ENCODE data around the gene ARMH3.

GRCh38 chr10:102085336-102085735 lies 29.4 kb upstream of the ARMH3 start:
- TF ChIP-seq, protein P1, sequence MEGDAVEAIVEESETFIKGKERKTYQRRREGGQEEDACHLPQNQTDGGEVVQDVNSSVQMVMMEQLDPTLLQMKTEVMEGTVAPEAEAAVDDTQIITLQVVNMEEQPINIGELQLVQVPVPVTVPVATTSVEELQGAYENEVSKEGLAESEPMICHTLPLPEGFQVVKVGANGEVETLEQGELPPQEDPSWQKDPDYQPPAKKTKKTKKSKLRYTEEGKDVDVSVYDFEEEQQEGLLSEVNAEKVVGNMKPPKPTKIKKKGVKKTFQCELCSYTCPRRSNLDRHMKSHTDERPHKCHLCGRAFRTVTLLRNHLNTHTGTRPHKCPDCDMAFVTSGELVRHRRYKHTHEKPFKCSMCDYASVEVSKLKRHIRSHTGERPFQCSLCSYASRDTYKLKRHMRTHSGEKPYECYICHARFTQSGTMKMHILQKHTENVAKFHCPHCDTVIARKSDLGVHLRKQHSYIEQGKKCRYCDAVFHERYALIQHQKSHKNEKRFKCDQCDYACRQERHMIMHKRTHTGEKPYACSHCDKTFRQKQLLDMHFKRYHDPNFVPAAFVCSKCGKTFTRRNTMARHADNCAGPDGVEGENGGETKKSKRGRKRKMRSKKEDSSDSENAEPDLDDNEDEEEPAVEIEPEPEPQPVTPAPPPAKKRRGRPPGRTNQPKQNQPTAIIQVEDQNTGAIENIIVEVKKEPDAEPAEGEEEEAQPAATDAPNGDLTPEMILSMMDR (IDR thresholded peaks at IDR 0.05) = no peak
- no peak for TF ChIP-seq POLR2AphosphoS5 (IDR thresholded peaks at IDR 0.05; ENCODE audit: low read depth, low read length)
- no peak for TF ChIP-seq TCF7L2 (IDR thresholded peaks at IDR 0.05; ENCODE audit: low read depth, low read length)
- TF ChIP-seq, protein P2, sequence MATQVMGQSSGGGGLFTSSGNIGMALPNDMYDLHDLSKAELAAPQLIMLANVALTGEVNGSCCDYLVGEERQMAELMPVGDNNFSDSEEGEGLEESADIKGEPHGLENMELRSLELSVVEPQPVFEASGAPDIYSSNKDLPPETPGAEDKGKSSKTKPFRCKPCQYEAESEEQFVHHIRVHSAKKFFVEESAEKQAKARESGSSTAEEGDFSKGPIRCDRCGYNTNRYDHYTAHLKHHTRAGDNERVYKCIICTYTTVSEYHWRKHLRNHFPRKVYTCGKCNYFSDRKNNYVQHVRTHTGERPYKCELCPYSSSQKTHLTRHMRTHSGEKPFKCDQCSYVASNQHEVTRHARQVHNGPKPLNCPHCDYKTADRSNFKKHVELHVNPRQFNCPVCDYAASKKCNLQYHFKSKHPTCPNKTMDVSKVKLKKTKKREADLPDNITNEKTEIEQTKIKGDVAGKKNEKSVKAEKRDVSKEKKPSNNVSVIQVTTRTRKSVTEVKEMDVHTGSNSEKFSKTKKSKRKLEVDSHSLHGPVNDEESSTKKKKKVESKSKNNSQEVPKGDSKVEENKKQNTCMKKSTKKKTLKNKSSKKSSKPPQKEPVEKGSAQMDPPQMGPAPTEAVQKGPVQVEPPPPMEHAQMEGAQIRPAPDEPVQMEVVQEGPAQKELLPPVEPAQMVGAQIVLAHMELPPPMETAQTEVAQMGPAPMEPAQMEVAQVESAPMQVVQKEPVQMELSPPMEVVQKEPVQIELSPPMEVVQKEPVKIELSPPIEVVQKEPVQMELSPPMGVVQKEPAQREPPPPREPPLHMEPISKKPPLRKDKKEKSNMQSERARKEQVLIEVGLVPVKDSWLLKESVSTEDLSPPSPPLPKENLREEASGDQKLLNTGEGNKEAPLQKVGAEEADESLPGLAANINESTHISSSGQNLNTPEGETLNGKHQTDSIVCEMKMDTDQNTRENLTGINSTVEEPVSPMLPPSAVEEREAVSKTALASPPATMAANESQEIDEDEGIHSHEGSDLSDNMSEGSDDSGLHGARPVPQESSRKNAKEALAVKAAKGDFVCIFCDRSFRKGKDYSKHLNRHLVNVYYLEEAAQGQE (IDR thresholded peaks at IDR 0.05; ENCODE audit: insufficient read depth in 1 of 2, low read depth in 2 of 2, low read length in 1 of 2) = no peak

Measured in Panc1 (cell line).